B cell (primary cell): ENCODE results near the gene ARHGAP18.

Experiments used
- CTCF ChIP-seq: fragments of 200-600 bp; IDR thresholded peaks from one replicate; pipeline ENCODE4 v1.8.0; 2022; ENCODE audit warnings: antibody characterized with exemption, mild to moderate bottlenecking
- EZH2 ChIP-seq: IDR thresholded peaks from 2 replicates; pipeline ENCODE4 v1.6.1; 2012; ENCODE audit warnings: borderline replicate concordance, low read depth, mild to moderate bottlenecking, moderate library complexity, low read length; ENCODE audit not compliant: insufficient read depth, poor library complexity, severe bottlenecking

GRCh38 chr6:129646642-129647041 is 63.3 kb downstream of the ARHGAP18 start:
- TF ChIP-seq CTCF (no peak), EZH2 (no peak)
